ENCODE results near the gene NF1.
A peak's percentile ranks its signal among the peaks of the same experiment; 100 is the strongest.

GRCh38 chr17:31094600-31095235 lies at the start of gene NF1:
- TF ChIP-seq CTCF (IDR thresholded peaks at IDR 0.05), result no peak
- peak; percentile 53 to 58 for TF ChIP-seq POLR2A (IDR thresholded peaks at IDR 0.05)
